Gastrocnemius medialis (tissue), 4 donors: ENCODE measurements around the gene ENTPD1.

ENCODE experiments used
- CTCF ChIP-seq, 5 experiments: fragments of 450-650 bp in 3 of 5; fragments of 200-600 bp in 2 of 5; sonication (generic) in 2 of 5; IDR thresholded peaks in 4 of 5; conservative IDR thresholded peaks in 1 of 5; 1 replicate in 4 of 5; 2 replicates in 1 of 5; pipeline ENCODE4 v1.5.1; 2016 to 2019; ENCODE audit warnings: antibody characterized with exemption in 5 of 5, mild to moderate bottlenecking in 3 of 5, moderate library complexity in 3 of 5
- POLR2A ChIP-seq, 2 donors: fragments of 450-650 bp; IDR thresholded peaks; one replicate each; pipeline ENCODE4 v1.6.1; 2017; ENCODE audit warnings: antibody characterized with exemption in 2 of 2, mild to moderate bottlenecking in 2 of 2, moderate library complexity in 2 of 2

GRCh38 chr10:95880704-95881103 lies 124.7 kb downstream of the ENTPD1 start:
- TF ChIP-seq POLR2A (IDR thresholded peaks at IDR 0.05) (no peak), CTCF (IDR thresholded peaks at IDR 0.05 in 4 of 5, conservative IDR thresholded peaks at IDR 0.05 in 1 of 5) (no peak)
